HG02885 (cell line): ENCODE measurements around the gene CCDC97.

ENCODE experiments used
- ATAC-seq: cut with Tn5 transposase; IDR thresholded peaks from one replicate; pipeline ENCODE4 v1.9.1; 2021; ENCODE audit warnings: mild to moderate bottlenecking; ENCODE audit not compliant: unreplicated experiment, poor library complexity

The CCDC97 gene

GRCh38 chr19:41318696-41319499 lies 8.9 kb downstream of the CCDC97 start:
- ATAC-seq: no peak

GRCh38 chr19:41319500-41320184 lies 9.7 kb downstream of the CCDC97 start:
- ATAC-seq: no peak

- ATAC-seq: no peak
These were observed 10.2 kb downstream of the CCDC97 start for GRCh38 chr19:41320185-41320518.

GRCh38 chr19:41320568-41320967 lies 10.6 kb downstream of the CCDC97 start:
- ATAC-seq: no peak

- no peak for ATAC-seq
These were observed 11.2 kb downstream of the CCDC97 start for GRCh38 chr19:41321204-41321599.

GRCh38 chr19:41321600-41322270 lies 11.8 kb downstream of the CCDC97 start:
- ATAC-seq: no peak

- ATAC-seq: no peak
These were observed 12.5 kb downstream of the CCDC97 start for GRCh38 chr19:41322451-41322850.

GRCh38 chr19:41323023-41323422 lies 13.1 kb downstream of the CCDC97 start:
- no peak for ATAC-seq

GRCh38 chr19:41323430-41324125 lies 13.6 kb downstream of the CCDC97 start:
- no peak for ATAC-seq

- no peak for ATAC-seq
These were observed 14.3 kb downstream of the CCDC97 start for GRCh38 chr19:41324231-41324702.

- ATAC-seq: no peak
These were observed 15.1 kb downstream of the CCDC97 start for GRCh38 chr19:41324921-41325639.

- ATAC-seq: no peak
These were observed 15.6 kb downstream of the CCDC97 start for GRCh38 chr19:41325640-41325946.

GRCh38 chr19:41325947-41326706 lies 16.2 kb downstream of the CCDC97 start:
- no peak for ATAC-seq

- ATAC-seq: no peak
These were observed 17.2 kb downstream of the CCDC97 start for GRCh38 chr19:41327076-41327575.

GRCh38 chr19:41327576-41328156 lies 17.7 kb downstream of the CCDC97 start:
- ATAC-seq: peak; percentile 66

- ATAC-seq: peak; percentile 12
These were observed 18.3 kb downstream of the CCDC97 start for GRCh38 chr19:41328157-41328841.

GRCh38 chr19:41328842-41329225 lies 18.9 kb downstream of the CCDC97 start:
- ATAC-seq: no peak

GRCh38 chr19:41330481-41330880 lies 20.5 kb downstream of the CCDC97 start:
- no peak for ATAC-seq
